ENCODE results near the gene KRT33A. TPM values are rescaled to one million over a fixed set of nuclear protein-coding genes. Genes with fewer than 3 reads are reported as not detected.

KRT33A gene
- total and polyA plus RNA-seq, 2 experiments from 2014 or later: not detected

DNA sequence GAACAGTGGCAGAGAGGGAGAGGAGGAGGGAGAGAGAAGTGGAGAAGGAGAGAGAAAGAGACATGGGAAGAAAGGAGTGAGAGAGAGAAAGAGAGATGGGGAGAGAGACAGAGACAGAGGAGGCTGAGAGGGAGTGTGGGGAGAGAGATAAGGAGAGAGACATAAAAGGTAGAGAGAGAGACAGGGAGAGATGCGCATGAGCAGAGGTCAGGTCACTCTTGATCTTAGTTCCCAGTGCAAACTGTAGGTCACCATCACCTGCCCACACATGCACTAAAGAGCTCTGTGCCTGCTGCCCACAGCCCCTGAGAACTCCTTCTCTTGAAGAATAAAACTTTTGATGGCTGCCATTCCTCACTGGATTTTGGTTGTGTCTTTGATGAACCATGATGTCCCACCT is 14.9 kb downstream of the KRT33A start (continued):
- TF ChIP-seq REST (IDR thresholded peaks at IDR 0.05; ENCODE audit: unreplicated experiment) (no peak), STAT1 (IDR thresholded peaks at IDR 0.05; ENCODE audit: unreplicated experiment) (no peak), EZH2phosphoT487 (IDR thresholded peaks at IDR 0.05; ENCODE audit: unreplicated experiment) (no peak), CREB1 (CRISPR knock-in tag; IDR thresholded peaks at IDR 0.05; ENCODE audit: low read depth) (no peak), ZNF331 (CRISPR knock-in tag; IDR thresholded peaks at IDR 0.05; ENCODE audit: low read depth) (no peak), POLR2AphosphoS5 (IDR thresholded peaks at IDR 0.05; ENCODE audit: low read depth) (no peak), CTCF (conservative IDR thresholded peaks at IDR 0.05; ENCODE audit: low read depth in 2 of 2) (no peak), JUNB (IDR thresholded peaks at IDR 0.05; ENCODE audit: unreplicated experiment) (no peak), ZNF114 (CRISPR knock-in tag; IDR thresholded peaks at IDR 0.05) (no peak)
- TF ChIP-seq, protein P1, sequence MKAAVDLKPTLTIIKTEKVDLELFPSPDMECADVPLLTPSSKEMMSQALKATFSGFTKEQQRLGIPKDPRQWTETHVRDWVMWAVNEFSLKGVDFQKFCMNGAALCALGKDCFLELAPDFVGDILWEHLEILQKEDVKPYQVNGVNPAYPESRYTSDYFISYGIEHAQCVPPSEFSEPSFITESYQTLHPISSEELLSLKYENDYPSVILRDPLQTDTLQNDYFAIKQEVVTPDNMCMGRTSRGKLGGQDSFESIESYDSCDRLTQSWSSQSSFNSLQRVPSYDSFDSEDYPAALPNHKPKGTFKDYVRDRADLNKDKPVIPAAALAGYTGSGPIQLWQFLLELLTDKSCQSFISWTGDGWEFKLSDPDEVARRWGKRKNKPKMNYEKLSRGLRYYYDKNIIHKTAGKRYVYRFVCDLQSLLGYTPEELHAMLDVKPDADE (IDR thresholded peaks at IDR 0.05): no peak

- H3K79me2 ChIP-seq (replicated peaks; ENCODE audit: insufficient read depth): no peaks in the 10 kb centered on the region
- H4K20me1 ChIP-seq (replicated peaks; ENCODE audit: insufficient read depth): no peaks in the 10 kb centered on the region
- ATAC-seq: no peak
- H3K4me3 ChIP-seq: no peak overlapping the region
- no peak overlapping the region for H2AFZ ChIP-seq
- Mint-ChIP-seq H3K27ac (no peak overlapping the region), H3K4me3 (no peak overlapping the region), H3K4me1 (no peaks in the 10 kb centered on the region), H3K36me3 (ENCODE audit: low read depth) (no peaks in the 10 kb centered on the region), H3K9me3 (peaks cover 2% of the 10 kb centered on the region; the same call in 1 of the 3 replicates), H3K27me3 (ENCODE audit: insufficient read depth, low read depth, poor library complexity) (peaks cover 6% of the 10 kb centered on the region)
- DNase-seq (ENCODE audit: low spot score): no peak
- H3K9me2 ChIP-seq (ENCODE audit: insufficient read depth): no peaks in the 10 kb centered on the region; the same call in 1 of the 2 replicates
- H3K4me2 ChIP-seq: no peak overlapping the region
- H3K27me3 ChIP-seq (ENCODE audit: insufficient read depth): no peaks in the 10 kb centered on the region
- H3K4me1 ChIP-seq (ENCODE audit: insufficient read depth): no peaks in the 10 kb centered on the region
- no peaks in the 10 kb centered on the region for H3K36me3 ChIP-seq (ENCODE audit: insufficient read depth)
- H3F3A ChIP-seq (replicated peaks; ENCODE audit: low read depth): no peaks in the 10 kb centered on the region
- H3K27ac ChIP-seq (ENCODE audit: low read depth): no peak overlapping the region
- TF ChIP-seq CREB1 (CRISPR knock-in tag; IDR thresholded peaks at IDR 0.05; ENCODE audit: low read depth): no peak
- TF ChIP-seq REST (IDR thresholded peaks at IDR 0.05; ENCODE audit: unreplicated experiment): no peak
Observed at GRCh38 chr17:41334385-41335305, 16.0 kb downstream of the KRT33A start.

Data from GM23338 (cell line).